ENCODE results near the gene CMBL. TPM values are rescaled to one million over a fixed set of nuclear protein-coding genes. Genes with fewer than 3 reads are reported as not detected.

CMBL gene
- total RNA-seq, 4 donors from 2014 or later = 17.3 to 166 (median 120) TPM

DNA sequence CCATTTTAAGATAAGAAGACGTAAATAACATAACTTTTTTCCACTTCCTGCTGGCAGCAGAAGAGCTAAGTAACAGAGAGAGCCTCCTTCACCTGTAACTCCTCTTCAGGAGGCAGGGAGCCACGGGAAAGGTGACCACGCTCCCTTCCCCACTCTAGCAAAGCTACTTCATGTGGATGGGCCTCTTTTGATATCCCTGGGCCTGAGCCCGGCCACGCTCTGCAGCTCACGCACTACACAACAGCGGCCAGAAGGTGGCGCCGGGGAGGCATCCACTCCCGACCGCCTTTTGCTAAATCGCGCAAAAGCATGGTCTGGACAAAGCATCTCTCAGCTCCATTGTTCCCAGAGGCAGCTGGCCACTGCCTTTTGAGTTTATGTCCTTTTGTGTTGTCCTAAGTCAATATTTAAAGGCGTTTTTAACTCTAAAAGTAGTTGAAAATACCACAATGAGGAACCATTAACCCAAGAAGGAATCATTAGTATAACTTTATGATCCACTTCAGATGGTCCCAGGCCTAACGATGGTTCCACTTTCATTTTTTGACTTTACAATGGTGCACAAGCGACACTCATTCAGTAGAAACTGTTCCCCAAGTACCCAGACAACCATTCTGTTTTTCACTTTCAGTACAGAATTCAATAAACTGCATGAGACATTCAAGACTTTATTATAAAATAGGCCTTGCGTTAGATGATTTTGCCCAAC is 23.6 kb downstream of the CMBL start:
- Histone ChIP-seq H3K36me3 (peaks cover 0 to 45% (median 0%) of the 10 kb centered on the region in 3 donors), H3K9me3 (no peaks in the 10 kb centered on the region), H3K4me1 (peaks cover 0 to 14% (median 2%) of the 10 kb centered on the region in 4 donors), H3K27me3 (no peaks in the 10 kb centered on the region), H3K4me3 (no peak overlapping the region), H3K27ac (no peak overlapping the region)
- DNase-seq = peak; percentile 77 to 92 (median 91)
- TF ChIP-seq, protein P1, sequence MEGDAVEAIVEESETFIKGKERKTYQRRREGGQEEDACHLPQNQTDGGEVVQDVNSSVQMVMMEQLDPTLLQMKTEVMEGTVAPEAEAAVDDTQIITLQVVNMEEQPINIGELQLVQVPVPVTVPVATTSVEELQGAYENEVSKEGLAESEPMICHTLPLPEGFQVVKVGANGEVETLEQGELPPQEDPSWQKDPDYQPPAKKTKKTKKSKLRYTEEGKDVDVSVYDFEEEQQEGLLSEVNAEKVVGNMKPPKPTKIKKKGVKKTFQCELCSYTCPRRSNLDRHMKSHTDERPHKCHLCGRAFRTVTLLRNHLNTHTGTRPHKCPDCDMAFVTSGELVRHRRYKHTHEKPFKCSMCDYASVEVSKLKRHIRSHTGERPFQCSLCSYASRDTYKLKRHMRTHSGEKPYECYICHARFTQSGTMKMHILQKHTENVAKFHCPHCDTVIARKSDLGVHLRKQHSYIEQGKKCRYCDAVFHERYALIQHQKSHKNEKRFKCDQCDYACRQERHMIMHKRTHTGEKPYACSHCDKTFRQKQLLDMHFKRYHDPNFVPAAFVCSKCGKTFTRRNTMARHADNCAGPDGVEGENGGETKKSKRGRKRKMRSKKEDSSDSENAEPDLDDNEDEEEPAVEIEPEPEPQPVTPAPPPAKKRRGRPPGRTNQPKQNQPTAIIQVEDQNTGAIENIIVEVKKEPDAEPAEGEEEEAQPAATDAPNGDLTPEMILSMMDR (IDR thresholded peaks at IDR 0.05) = peak; percentile 69 to 92 (median 88)
- TF ChIP-seq POLR2A (IDR thresholded peaks at IDR 0.05) = no peak

DNA sequence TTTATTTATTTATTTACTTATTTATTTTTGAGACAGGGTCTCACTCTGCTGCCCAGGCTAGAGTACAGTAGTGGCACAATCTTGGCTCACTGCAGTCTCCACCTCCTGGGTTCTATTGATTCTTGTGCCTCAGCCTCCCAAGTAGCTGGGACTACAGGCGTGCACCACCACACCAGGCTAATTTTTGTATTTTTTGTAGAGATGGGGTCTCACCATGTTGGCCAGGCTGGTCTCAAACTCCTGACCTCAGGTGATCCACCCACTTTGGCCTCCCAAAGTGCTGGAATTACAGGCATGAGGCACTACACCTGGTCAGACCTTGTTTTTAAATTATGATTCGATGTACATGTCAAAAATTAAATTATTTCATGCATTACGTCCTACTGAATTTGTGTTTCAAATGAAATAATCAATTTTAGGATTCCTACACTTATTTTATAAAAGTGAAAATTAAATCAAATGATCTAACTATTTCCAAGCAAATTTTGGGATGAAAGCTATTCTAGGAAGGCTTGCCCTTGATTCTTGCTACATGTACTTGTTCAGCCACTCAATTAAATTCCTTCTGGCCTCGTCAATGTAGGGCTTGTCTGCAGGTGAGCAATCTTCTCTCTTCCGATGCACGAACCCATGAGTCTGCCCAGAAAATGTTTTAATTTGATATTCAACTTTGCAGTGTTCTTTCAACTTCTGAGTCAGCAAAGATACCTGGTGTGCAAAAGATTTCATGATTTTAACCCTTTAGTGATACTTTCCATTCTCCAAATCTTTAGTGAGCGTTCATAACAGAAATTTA is 27.6 kb downstream of the CMBL start:
- Histone ChIP-seq H3K9me3 (no peaks in the 10 kb centered on the region), H3K27me3 (no peaks in the 10 kb centered on the region), H3K36me3 (peaks cover 0 to 35% (median 0%) of the 10 kb centered on the region in 3 donors), H3K27ac (no peak overlapping the region), H3K4me3 (no peak overlapping the region), H3K4me1 (no peaks in the 10 kb centered on the region)
- TF ChIP-seq, protein P1 (IDR thresholded peaks at IDR 0.05) = no peak
- no peak for TF ChIP-seq POLR2A (IDR thresholded peaks at IDR 0.05)
- DNase-seq = peak in 1 of 3 donors; percentile 1

DNA sequence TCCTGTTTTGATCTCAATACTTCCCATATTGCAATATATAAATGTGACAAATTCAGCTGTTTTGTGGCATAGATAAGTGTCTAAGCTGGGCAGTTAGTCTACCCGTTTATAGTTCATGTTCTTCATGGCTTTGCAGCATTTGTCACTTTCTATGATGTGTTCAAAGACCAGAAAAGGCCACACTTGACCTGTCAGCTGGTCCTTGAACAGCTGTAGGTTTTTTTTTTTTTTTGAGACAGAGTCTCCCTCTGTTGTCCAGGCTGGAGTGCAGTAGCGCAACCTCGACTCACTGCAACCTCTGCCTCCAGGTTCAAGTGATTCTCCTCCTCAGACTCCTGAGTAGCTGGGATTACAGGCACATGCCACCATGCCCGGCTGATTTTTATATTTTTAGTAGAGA is 28.4 kb downstream of the CMBL start:
- Histone ChIP-seq H3K4me1 (no peaks in the 10 kb centered on the region), H3K4me3 (no peak overlapping the region), H3K27ac (no peak overlapping the region), H3K9me3 (no peaks in the 10 kb centered on the region), H3K36me3 (peaks cover 0 to 35% (median 0%) of the 10 kb centered on the region in 3 donors), H3K27me3 (no peaks in the 10 kb centered on the region)
- DNase-seq = no peak
- TF ChIP-seq, protein P1 (IDR thresholded peaks at IDR 0.05) = no peak
- no peak for TF ChIP-seq POLR2A (IDR thresholded peaks at IDR 0.05)

DNA sequence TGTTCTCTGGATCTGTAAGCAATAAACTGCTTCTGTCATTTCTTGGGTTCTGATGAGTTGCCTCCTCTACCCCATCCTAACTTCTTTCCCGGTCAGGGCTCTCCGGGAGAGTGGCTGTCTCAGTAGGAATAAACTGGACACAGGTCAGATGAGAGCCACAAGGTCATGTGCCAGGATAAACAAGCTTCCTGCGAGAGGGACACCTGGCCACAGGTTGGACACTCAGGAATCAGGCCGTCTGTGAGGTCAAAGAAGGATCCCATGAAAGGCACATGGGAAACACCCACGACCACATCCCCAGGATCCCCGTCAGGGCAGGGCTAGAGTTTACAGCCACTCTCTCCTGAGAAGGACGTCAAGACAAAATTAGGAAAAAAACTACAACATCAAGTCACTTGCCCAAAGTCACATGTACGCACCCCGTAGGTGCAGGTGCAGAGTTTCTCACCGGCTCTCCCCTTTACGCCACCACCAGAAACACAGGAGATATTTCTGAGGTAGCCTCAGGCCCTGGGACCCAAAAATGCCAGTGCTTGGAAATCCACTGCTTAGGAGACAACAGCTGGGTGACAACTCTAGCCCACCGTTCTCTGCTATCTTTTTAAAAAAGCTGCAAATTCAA is 28.9 kb downstream of the CMBL start:
- TF ChIP-seq POLR2A (IDR thresholded peaks at IDR 0.05) = no peak
- TF ChIP-seq, protein P1 (IDR thresholded peaks at IDR 0.05) = no peak
- Histone ChIP-seq H3K4me3 (no peak overlapping the region), H3K4me1 (no peaks in the 10 kb centered on the region), H3K27me3 (no peaks in the 10 kb centered on the region), H3K9me3 (no peaks in the 10 kb centered on the region), H3K36me3 (peaks cover 0 to 35% (median 0%) of the 10 kb centered on the region in 3 donors), H3K27ac (no peak overlapping the region)
- no peak for DNase-seq

DNA sequence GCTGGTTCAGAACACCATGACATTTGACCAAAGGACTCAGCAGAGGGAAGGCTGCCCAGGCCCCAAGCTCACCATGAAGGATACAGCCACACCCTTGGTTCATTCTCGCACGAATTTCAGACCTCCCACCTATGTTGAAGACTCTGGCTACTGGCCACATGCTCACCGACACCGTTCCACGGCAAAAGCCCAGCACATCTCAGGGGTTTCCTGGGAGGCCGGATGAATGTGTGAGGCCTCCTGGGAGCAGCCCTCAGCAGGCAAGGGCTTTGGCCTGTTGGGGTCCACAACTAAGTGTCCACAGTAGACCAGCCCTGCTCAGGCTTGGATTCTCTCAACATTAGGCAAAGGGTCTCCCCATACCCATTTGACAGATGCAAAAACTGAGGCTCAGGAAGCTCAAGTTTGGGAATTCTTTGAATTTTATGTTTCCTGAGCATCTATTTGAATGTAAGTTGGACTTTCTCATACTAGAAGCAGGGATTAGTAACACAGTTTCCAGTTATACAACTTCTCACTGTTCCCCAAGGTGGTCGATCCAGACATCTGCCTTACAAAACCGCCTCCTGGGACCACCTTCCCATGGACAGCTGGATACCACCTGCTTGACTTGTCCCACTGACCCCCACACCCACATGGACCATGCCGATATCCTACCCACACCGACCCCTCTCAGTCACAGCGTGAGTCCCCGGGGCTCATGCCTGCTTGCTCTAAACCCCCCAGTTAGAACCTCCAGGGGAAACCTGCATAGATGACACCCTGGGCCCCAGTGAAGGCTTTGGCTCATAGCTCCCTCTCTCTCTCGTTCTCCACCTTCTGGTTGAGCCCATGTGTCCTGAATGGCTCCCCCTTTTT is 29.7 kb downstream of the CMBL start:
- H3K4me1 ChIP-seq = no peaks in the 10 kb centered on the region
- peaks cover 0 to 31% (median 0%) of the 10 kb centered on the region in 3 donors for H3K36me3 ChIP-seq
- no peaks in the 10 kb centered on the region for H3K27me3 ChIP-seq
- no peak for TF ChIP-seq POLR2A (IDR thresholded peaks at IDR 0.05)
- TF ChIP-seq, protein P1 (IDR thresholded peaks at IDR 0.05) = no peak
- H3K27ac ChIP-seq = no peak overlapping the region
- no peak for DNase-seq
- no peaks in the 10 kb centered on the region for H3K9me3 ChIP-seq
- H3K4me3 ChIP-seq = no peak overlapping the region

All from Peyer's patch (tissue), 4 donors.